RPMI7951 (cell line): ENCODE results near the gene KEL. TPM values are rescaled to one million over a fixed set of nuclear protein-coding genes. Genes with fewer than 3 reads are reported as not detected.

Experiments
- DNase-seq: peaks from one replicate; pipeline ENCODE4 v3.0.0-alpha.2; 2012; ENCODE audit warnings: low read depth
- total RNA-seq: library from RNA; depleted of rRNA; stranded (reverse); fragments of >200 nt; shearing (Covaris generic); gene quantifications from 2 replicates; pipeline ENCODE4 v1.2.3, GENCODE V29; 2014

KEL gene
- total RNA-seq, 1 experiment from 2014 or later = not detected

DNA sequence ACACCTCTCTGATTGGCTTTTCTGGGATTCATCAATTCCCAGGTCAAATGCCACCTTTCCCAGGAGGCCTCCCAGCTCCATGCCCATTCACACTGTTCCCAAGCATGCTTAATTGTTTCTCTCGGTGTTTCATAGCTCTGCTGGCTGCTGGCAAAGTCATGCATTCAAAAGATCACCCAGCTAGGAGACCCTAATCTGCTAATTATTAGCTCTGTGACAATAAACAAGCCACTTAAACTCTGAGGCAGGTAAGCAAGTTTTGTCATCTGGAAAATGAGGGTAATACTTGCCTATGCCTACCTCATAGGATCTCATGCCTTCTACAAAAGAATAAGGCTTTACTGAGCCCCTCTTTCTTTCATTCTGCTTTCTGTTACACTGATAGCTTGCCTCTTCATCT, 828 bp upstream of the KEL start:
- no peak for DNase-seq

DNA sequence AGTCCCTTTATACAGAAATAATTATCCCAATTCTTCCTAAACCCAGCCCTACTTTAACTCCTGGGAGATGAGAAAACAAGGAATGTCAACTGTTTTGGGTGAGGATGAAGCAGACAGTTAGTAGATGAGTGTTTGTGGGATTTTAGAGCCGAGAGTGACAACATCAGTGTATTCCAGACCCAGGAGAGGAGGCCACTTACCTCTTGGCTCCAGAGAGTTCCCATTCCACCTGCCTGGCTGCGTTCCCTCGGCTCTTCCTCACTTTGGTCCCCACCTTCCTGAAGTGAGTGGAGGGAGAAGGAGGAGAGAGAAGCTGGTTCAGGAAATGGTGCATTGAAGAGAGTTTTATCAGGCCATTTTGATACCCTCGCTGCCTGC, 579 bp downstream of the KEL start:
- DNase-seq = no peak

DNA sequence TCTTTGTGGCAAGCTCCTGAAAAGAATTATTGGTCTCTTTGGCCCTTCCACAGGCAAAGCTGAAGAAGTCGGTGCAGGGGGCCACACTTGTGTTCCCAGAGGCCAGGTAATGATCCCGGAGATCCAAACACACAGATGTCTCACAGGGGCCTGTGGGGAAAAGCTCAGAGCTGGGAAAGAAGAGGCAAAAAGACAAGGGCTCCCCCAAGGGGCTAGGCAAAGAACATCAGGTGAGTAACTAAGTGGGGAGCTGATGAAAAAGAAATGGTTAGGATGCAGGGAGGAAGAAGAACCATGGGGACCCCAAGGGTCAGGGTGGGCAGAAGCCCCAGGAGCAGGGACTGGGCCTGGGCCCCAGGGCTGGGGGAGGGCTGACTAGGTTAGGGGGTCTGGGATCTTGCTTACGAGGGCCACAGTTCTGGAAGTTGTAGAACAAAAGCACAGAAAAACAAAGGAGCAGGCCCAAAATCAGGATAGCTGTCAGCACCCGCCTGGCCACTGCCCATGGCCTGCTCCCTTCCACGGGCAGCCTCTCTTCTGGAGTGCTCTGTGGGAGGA, 1.1 kb downstream of the KEL start:
- DNase-seq = no peak

DNA sequence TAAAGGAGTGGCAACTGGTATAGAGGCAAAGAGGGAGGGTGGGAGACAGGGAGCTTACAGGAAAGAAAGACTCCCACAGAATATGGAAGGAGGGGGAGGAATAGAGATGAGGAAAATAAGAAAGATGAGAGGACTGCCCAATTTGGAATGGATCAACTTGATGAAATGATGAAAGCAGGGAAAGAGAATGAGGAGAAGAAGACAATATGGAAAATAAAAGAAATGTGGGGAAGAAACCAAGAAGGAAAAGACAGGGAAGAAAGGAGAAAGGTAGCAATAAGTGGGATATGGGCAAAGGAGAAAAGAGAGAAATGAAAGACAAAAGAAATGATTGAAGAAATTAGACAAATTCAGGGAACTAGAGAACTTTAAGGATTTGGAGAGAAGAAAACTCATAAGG, 3.0 kb downstream of the KEL start:
- no peak for DNase-seq

DNA sequence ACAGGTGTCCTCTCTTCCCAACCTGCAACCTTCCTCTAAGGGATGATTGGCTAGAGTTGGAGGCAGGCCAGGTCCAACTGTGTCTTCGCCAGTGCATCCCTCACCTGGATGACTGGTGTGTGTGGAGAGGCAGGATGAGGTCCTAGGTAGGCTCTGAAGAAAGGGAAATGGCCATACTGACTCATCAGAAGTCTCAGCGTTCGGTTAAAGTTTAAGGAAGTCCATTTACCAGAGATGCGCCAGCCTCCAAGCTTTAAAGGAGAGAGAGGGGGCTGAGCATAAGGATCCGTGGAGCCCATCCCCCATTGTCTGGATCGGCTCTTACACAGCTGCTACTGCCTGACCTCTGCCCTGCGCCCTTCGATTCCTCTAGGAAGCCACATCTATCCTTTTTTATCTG, 4.4 kb downstream of the KEL start:
- no peak for DNase-seq

DNA sequence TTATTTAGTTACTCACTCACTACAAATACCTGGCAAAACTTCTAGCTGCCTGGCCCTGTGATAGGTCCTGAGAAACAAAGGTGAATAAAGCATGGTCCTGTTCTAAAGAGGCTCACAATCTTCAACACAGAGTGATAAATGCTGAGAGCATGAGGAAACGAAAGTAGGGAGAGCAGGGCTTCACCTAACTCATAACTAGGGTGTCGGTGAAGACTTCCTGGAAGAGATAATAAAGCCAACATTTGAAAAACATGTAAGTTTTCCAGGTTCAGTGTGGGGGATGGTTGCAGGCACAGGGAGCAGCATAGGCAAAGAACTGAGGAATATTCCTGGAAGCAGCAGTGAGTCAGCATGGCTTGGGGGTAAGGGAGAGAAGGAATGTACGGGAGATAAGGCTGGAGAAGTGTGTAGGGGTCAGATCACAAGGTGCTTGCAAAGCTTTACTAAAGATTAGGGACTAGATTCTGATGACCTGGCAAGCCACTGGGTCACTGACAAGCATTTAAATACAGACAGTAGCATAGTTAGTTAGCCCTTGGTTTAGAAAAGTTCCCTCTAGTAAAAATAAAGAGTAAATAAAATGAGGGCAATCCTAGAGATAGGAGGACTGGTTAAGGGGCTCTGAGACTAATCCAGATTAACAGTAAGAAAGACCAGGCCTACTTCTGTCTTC, 5.1 kb downstream of the KEL start:
- peak; percentile 42 for DNase-seq

DNA sequence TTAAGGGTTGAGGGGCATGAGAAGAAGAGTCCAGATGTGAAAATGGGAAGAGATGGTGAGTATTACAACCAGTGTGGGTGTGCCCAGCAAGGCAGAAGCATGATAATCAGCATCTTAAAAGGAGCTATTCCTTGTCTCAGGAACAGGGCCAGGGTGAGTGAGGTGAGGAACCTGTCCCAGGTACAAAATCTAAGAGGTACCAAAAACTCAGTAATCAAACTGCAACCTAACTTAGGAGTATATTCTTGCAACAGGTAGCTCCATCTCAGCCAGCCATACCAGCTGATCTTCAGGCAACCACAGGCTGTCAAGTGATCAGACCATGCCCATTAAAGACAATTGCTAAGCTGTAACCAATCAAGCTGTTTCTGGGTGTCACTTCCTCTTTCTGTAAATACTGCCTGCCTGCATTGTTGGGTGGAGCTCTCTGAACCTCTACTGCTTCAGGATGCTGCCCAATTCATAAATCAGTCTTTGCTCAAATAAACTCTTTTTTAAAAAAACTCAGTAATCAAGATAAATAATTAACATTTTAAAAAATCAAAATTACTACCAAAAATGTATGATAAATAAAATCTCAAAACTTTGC, 7.4 kb downstream of the KEL start:
- no peak for DNase-seq

DNA sequence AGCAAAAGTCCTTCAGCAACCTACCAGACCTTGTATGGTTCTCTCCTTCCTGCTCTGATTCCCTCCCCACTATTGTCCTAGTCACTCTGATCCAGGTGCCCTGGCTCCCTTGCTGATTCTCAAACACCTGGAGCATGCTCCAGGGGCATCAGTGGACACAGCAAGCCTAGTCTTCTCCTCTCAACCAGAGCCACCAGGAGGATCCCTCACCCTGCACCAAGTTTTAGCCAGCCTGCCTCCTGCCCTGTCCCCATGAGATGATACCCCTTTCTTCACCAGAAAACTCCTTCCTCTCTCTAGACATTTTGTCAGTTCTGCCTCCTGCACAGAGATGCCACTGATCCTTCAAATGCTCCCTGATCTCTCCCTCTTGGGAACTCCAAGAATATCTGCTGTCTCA, 11.9 kb downstream of the KEL start:
- DNase-seq = no peak

DNA sequence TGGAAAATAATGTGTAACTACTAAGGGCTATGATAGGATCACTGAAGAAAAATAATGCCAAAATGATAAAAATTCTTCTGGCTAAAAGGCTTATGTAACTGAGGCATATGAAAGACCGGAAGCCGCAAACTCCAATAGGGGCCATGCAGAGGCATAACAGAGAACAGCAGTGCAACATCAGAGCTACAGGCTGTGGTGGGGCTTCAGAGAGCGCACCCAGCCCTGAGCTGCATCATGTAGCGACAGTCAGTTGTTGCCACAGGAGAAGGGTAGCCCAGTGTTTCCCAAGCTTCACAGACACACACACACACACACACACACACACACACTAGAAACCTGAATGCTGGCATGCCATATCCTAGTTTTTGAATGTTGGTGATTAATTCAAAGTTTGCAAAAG, 13.6 kb downstream of the KEL start:
- DNase-seq = no peak

DNA sequence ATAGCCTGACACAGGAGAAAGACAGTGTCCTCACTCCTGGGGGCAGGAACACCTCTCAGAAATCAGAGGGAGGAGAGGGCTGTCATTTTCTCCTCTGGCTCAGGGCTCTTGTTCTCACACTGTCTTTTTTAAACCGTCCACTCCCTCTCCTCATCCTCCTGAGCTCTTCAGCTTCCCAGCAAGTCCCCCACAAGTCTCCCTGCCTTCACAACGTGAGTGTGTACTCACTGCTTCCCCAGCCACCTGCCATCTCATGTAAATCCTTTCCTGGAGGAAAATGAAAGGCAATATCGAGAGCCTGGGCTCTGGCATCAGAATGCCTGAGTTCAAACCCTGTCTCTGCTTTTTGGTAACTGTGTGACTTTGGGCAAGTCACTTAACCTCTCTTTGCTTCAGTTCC, 17.2 kb downstream of the KEL start:
- no peak for DNase-seq

DNA sequence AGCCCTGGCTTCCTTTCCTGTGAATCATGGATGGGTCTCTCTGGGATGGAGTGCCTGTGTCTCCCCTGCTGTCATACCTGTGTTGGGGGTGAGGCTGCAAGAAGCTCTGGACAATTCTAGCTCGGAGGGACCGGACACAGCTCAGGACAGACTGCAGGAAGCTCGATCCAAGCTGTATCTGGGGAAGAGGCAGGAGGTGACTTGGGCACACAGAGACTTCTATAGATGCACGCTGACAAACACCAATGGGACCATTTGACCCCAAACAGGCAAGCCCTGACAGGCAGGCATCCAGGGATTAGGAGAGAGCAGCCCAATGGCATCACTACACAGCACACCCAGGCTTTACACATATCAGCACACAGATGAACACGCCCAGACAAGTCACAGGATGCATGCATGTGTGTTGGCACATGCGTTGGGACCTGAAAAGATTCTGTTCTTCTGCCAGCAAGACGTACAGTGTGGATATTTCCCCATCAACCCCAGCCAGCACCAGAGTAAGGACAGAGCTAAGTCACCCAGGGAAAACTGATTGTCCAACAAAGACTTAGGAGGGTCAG, 18.4 kb downstream of the KEL start:
- no peak for DNase-seq

DNA sequence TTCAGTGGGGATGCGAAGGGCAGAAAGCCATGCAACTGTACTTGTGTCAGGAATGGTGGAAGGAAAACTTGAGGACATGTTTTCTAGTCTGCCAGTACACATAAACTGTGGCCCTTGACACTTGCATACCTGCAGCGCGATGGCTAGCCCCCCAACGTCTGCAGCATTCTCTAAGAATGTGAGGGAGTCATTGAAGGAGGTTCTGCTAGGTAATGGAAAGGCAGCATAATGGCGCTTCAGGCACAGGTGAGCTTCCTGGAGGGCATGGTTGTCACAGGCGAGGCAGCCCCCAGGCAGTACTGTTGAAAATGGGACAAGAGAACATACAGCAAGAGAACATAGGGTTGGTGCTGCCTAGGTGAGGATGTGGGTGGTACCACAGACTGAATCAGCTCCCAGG, 19.4 kb downstream of the KEL start:
- DNase-seq = no peak

DNA sequence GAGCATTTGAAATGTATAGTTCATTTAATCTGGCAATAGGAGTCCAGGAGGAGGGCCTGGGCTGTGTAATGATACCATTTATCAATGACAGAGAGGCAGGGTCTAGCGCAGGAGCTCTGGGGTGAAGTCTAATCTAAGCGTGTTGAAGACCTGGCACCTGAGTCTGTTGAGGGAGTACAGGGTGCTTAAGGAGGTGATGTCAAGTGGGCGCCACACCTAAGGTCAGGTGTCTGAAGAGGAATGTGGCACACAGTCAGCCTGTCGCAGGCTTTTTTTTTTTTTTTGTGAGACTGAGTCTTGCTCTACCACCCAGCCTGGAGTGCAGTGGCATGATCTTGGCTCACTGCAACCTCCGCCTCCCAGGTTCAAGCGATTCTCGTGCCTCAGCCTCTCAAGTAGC, 20.6 kb downstream of the KEL start:
- no peak for DNase-seq

DNA sequence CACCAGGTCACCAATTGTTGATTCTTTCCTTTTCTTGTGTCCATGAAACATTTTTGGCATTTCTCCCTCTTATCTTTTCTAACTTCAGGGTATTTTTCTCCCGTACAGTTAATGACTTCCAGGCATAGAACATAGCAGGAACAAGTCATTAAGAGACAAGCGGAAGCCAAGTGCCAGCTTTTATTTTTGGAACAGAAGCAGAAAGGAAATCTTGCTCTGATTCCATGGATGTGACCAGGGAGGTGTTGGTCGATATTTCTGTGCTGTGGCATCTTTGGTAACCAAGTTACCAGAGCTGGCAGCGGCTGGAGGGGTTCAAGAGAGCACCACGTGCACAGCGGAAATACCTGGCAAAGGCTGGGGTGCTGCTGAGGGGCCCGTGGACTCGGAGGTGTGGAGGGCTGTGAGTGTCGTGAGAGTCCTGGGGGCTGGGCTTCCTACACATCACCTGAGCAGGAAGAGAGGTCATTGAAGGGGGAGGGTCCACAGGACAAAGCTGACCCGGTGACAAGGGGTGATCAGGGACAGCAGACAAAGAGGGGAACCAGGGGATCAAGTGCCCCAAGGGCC, 21.1 kb downstream of the KEL start:
- no peak for DNase-seq

DNA sequence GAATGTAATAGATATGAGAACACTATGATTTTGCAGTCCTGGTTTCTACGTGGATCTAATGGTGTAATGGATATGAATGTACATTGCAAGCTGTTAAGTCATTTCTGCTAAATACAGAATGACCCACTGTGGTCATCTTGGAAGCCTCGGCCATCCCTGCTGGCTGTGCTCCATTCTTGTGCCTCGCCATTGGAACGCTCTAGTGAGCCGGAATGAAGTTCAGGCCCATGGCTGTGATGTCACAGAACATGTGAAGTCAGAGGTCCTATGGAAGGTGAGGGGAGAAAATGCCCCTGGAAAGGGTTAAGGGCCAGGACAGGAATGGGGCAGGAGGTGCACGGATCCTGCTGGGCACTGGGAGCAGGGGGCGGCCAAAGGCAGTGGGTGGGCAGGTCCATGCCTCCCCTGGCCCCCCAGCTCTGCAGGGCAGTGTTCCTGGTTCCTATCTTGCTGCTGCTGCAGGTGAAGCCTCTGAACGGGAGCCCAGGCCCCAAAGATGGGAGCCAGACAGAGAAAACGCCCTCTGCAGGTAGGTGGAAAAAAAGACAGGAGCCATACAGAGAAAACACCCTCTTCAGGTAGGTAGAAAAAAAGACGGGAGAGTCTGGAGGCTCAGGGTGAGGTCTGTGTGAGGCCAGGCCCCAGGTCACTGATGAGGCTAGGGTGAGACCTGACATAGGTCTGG, 22.8 kb downstream of the KEL start, which contains the start of gene LLCFC1:
LLCFC1 (plus strand) TSS at position 259 of the 685 bp plus-strand sequence; CDS start at position 397, 138 bp downstream.
- DNase-seq = no peak

DNA sequence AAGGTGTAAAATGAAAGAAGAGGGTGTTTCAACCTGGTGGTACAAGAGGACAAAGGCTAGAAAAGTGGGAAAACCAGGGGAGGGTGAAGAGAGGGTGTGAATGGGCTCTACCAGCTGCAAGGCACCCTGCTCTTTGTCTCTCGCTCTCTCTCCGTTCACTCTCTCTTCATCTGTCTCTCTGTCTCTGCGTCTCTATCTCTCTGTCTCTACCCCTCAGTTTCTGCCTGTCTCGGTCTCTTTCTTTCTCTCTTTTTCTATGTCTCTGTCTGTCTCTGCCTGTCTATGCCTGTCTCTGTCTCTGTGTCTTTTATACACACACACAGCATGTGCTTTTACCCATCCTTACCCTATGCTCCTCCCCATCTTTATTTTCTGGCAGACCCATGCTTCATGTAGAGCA, 23.6 kb downstream of the KEL start:
- DNase-seq = no peak

DNA sequence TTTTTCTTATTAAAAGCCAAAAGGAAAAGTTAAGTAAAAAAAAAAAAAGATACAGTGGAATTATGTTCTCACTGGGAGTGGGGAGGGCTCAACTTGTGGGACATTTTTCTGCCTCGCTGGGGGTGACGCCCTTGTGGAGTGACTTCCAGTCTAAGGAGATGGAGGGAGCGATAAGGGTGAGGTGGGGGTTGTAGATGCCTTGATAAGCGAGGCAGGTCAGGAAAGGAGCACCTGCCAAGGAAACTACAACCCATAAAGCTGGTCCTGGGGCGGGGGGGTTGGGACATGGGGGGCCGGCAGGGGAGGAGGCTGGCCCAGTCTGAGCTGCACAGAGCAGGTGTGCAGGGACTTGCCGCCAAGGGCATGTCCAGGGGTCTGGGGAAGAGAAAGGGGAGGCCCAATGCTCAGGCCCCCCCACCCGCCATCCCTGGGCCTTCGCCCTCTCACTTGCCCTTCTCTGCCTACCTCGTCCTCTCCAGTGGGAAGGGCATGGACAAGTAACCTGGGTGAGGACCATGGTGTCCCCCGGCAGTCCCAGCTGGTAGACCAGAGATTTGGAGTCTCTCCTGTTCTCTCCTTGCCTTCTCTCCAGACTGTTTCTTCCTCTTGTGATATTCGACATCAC, 26.1 kb downstream of the KEL start:
- DNase-seq = no peak

DNA sequence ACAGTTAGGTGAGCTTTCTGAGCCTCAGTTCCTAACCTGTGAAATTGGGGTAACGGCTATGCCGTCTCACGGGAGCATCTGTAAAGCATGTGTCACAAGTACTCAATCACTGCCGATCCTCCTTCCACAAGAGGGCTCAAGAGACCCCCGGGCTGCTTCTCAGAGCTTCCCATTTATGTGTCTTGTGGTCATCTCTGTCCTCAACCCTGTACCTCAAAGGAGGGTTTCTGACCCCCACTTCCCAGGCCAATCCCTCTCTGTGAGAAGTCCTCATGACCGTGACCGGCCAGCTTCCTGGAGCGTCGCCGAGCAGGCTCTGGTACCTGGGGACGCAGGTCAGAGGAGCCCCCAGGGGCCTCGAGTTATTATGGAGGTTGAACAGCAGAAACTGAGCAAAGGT, 28.1 kb downstream of the KEL start:
- DNase-seq = no peak

DNA sequence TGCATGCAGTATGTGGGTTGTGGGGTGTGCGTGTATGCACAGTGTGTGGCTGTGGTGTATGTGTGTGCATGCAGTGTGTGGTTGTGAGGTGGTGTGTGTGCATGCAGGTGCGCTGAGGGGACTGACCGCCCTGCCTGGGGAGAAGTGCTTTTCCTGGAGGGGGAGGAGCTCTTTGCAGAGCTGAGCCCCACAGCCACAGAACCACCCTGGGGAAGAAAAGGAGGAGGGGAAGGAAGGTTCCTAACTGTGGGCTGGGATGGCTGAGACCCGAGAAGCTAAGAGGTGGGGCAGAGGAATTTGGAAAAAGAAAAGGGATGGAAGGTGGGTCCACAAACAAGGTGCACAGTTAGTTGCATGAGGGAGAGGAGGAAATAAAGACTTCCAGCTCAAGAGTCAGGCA, 28.5 kb downstream of the KEL start, which contains the start of gene TRPV5:
TRPV5 (minus strand) TSS at position 123 of the 400 bp plus-strand sequence. CDS start 287 bp downstream, outside the sequence.
- DNase-seq = no peak

DNA sequence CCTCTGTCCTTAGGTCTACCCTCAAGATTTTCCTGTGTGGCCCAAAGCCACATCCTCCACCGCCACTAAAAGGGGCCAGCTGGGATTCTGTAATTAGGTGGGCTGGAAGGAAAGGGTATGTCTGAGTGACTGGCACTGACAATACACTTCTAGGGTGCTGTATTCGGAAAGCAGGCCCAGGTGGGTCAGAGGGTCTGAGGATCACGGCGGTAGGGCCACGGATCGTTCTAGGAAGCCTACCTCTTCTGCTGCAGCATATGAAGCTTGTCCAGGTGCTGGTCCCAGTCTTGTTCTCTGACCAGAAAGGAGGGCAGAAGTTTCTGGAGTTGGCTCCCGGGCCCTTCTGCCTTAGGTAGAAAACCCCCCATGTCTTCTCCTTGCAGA, 29.1 kb downstream of the KEL start:
- DNase-seq = no peak

DNA sequence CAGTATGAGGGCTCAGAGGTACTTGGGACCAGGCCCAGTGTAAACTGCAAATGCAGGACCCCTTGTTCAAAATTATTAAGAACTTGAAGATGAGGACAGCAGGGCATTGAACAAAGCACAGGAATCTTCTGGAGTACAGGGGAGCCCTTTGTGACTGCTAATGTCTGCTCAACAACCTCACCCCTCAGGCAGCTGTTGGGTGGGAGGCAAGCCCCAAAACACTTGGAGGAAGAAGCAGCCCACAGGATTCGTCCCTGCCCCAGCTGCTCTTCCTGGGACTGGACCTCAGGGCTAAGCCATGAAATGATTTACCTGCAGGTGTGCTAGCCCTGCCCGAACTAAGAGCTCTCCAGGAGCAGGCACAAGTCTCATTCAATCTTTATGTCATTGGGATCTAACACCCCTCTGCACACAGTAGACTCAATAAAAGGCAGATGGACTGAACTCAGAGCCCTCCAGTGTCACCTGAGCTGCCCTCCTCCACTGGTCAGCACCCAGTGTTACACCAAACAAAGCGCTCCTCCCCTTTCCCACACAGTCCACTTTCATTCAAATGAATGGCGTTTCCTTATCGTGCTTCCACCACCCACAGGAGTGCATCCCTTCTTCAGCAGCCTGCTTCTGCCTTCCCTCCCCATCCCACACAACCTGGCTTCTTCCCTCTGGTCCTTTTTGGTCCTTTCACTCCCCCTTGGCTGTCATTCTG, 29.6 kb downstream of the KEL start:
- no peak for DNase-seq
